ENCODE results near the gene DHPS. TPM values are rescaled to one million over a fixed set of nuclear protein-coding genes. Genes with fewer than 3 reads are reported as not detected.

The DHPS gene
- total RNA-seq, 1 donor = 52.5 TPM

- peak within 1 kb of the TSS; percentile 88 for H3K4me2 ChIP-seq (ENCODE audit: insufficient read depth, low read length)
- no peak for TF ChIP-seq CTCF (IDR thresholded peaks at IDR 0.05; ENCODE audit: extremely low read depth, low read depth, low read length)
Measured at GRCh38 chr19:12696366-12697335, 15.0 kb upstream of the DHPS start, which contains the start of gene FBXW9. TSS of gene FBXW9 (minus strand) at chr19:12696631. CDS start at chr19:12696581, 50 bp downstream.

GRCh38 chr19:12695997-12696365, 14.3 kb upstream of the DHPS start:
- TF ChIP-seq CTCF (IDR thresholded peaks at IDR 0.05; ENCODE audit: extremely low read depth, low read depth, low read length) = no peak
- Histone ChIP-seq H3K4me3 (ENCODE audit: insufficient read depth, low read length) (peak overlapping the region; percentile 90), H4K20me1 (ENCODE audit: insufficient read depth, low read length) (no peaks in the 10 kb centered on the region), H3K4me1 (ENCODE audit: insufficient read depth, low read length) (peaks cover 9% of the 10 kb centered on the region), H3K9me3 (ENCODE audit: low read depth, low read length) (no peaks in the 10 kb centered on the region), H2AFZ (ENCODE audit: low read length) (peak overlapping the region; percentile 83), H3K27ac (ENCODE audit: low read depth, low read length) (peak overlapping the region; percentile 67), H3K27me3 (ENCODE audit: insufficient read depth, low read length) (no peaks in the 10 kb centered on the region), H3K79me2 (ENCODE audit: insufficient read depth, low read length) (peaks cover 16% of the 10 kb centered on the region), H3K4me2 (ENCODE audit: insufficient read depth, low read length) (peak overlapping the region; percentile 88), H3K36me3 (ENCODE audit: insufficient read depth, low read length) (peaks cover 29% of the 10 kb centered on the region)
- no peak for DNase-seq (ENCODE audit: insufficient read length, low spot score, missing footprints)

More at GRCh38 chr19:12696366-12697335, 15.0 kb upstream of the DHPS start, which contains the start of gene FBXW9:
- peaks cover 16% of the 10 kb centered on the region for H3K79me2 ChIP-seq (ENCODE audit: insufficient read depth, low read length)
- peak; percentile 100 for DNase-seq (ENCODE audit: insufficient read length, low spot score, missing footprints)
- H3K4me3 ChIP-seq (ENCODE audit: insufficient read depth, low read length) = peak within 1 kb of the TSS; percentile 90
- H3K36me3 ChIP-seq (ENCODE audit: insufficient read depth, low read length) = peaks cover 36% of the 10 kb centered on the region
- peaks cover 9% of the 10 kb centered on the region for H3K4me1 ChIP-seq (ENCODE audit: insufficient read depth, low read length)
- H3K9me3 ChIP-seq (ENCODE audit: low read depth, low read length) = no peaks in the 10 kb centered on the region
- no peaks in the 10 kb centered on the region for H4K20me1 ChIP-seq (ENCODE audit: insufficient read depth, low read length)
- peak within 1 kb of the TSS; percentile 67 for H3K27ac ChIP-seq (ENCODE audit: low read depth, low read length)
- H2AFZ ChIP-seq (ENCODE audit: low read length) = peak within 1 kb of the TSS; percentile 83
- H3K27me3 ChIP-seq (ENCODE audit: insufficient read depth, low read length) = no peaks in the 10 kb centered on the region

DNA sequence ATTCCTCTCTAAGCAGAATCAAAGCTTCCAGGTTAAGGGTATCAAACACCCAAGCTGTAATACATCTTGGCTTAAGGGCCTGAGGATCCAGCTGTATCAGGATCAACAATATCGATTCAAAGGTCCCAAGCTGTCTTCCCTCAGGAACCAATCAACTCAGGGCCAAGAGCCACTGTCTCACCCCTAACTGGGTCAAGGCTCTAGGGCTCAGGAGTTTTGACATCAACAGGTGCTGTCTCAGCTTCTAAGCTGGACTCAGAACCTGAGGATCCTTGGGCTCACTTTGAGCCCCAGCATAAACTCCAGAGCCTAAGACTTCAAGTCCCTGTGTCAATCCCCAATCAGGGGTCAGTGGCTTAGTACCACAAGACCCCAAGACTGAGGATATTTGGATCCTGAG, 13.8 kb upstream of the DHPS start:
- Histone ChIP-seq H4K20me1 (ENCODE audit: insufficient read depth, low read length) (no peaks in the 10 kb centered on the region), H3K4me3 (ENCODE audit: insufficient read depth, low read length) (peak overlapping the region; percentile 90), H3K4me2 (ENCODE audit: insufficient read depth, low read length) (peak overlapping the region; percentile 88), H2AFZ (ENCODE audit: low read length) (peak overlapping the region; percentile 20), H3K36me3 (ENCODE audit: insufficient read depth, low read length) (peaks cover 25% of the 10 kb centered on the region), H3K27me3 (ENCODE audit: insufficient read depth, low read length) (no peaks in the 10 kb centered on the region), H3K79me2 (ENCODE audit: insufficient read depth, low read length) (peaks cover 16% of the 10 kb centered on the region), H3K4me1 (ENCODE audit: insufficient read depth, low read length) (peaks cover 9% of the 10 kb centered on the region), H3K9me3 (ENCODE audit: low read depth, low read length) (no peaks in the 10 kb centered on the region), H3K27ac (ENCODE audit: low read depth, low read length) (no peak overlapping the region)
- peak; percentile 60 for DNase-seq (ENCODE audit: insufficient read length, low spot score, missing footprints)
- no peak for TF ChIP-seq CTCF (IDR thresholded peaks at IDR 0.05; ENCODE audit: extremely low read depth, low read depth, low read length)

GRCh38 chr19:12695096-12695495, 13.4 kb upstream of the DHPS start:
- Histone ChIP-seq H3K4me1 (ENCODE audit: insufficient read depth, low read length) (peaks cover 9% of the 10 kb centered on the region), H3K4me2 (ENCODE audit: insufficient read depth, low read length) (peak overlapping the region; percentile 88), H3K79me2 (ENCODE audit: insufficient read depth, low read length) (peaks cover 16% of the 10 kb centered on the region), H3K27ac (ENCODE audit: low read depth, low read length) (no peak overlapping the region), H3K4me3 (ENCODE audit: insufficient read depth, low read length) (no peak overlapping the region), H2AFZ (ENCODE audit: low read length) (no peak overlapping the region), H3K36me3 (ENCODE audit: insufficient read depth, low read length) (peaks cover 24% of the 10 kb centered on the region), H4K20me1 (ENCODE audit: insufficient read depth, low read length) (no peaks in the 10 kb centered on the region), H3K9me3 (ENCODE audit: low read depth, low read length) (no peaks in the 10 kb centered on the region), H3K27me3 (ENCODE audit: insufficient read depth, low read length) (no peaks in the 10 kb centered on the region)
- no peak for TF ChIP-seq CTCF (IDR thresholded peaks at IDR 0.05; ENCODE audit: extremely low read depth, low read depth, low read length)
- DNase-seq (ENCODE audit: insufficient read length, low spot score, missing footprints) = peak; percentile 25
